Lower leg skin (tissue), 4 donors: ENCODE data around the gene TMEM81. TPM values are rescaled to one million over a fixed set of nuclear protein-coding genes. Genes with fewer than 3 reads are reported as not detected.

Source experiments
- DNase-seq, 2 donors: peaks; one replicate each; pipeline ENCODE4 v3.0.0-alpha.2; 2019; ENCODE audit warnings: low spot score in 2 of 2
- H3K4me3 ChIP-seq: fragments of 200-600 bp; sonication (generic); 2 replicates; pipeline ENCODE4 v1.5.1; 2017; ENCODE audit warnings: mild to moderate bottlenecking, low read depth; ENCODE audit not compliant: poor library complexity, severe bottlenecking
- POLR2A ChIP-seq, 2 donors: fragments of 450-650 bp; IDR thresholded peaks; one replicate each; pipeline ENCODE4 v1.6.1; 2016 to 2017; ENCODE audit warnings: antibody characterized with exemption in 2 of 2, mild to moderate bottlenecking in 1 of 2, moderate library complexity in 1 of 2
- WGBS, 2 donors: methylation state at CpG; one replicate each; pipeline ENCODE4 v1.1.5; 2018; 5-methylcytosine and 5-hydroxymethylcytosine counted together
- intact Hi-C: fragments of 100-400 bp; cut with DNase I; formaldehyde crosslinking; loops from one replicate; pipeline ENCODE4 v1.15.0; 2023; ENCODE audit warnings: low total_unique reads
- total RNA-seq, 4 donors: library from RNA; depleted of rRNA; stranded (reverse); fragments of >200 nt; gene quantifications; one replicate each; pipeline ENCODE4 v1.1.0, GENCODE V29; 2016
- TF ChIP-seq, protein P1 (sequence below), 3 donors: fragments of 450-650 bp; IDR thresholded peaks; one replicate each; pipeline ENCODE4 v1.5.1; 2016; ENCODE audit warnings: antibody characterized with exemption in 3 of 3, mild to moderate bottlenecking in 3 of 3, moderate library complexity in 2 of 3

The TMEM81 gene
- total RNA-seq, 4 donors from 2014 or later = 2.3 to 2.8 (median 2.6) TPM

DNA sequence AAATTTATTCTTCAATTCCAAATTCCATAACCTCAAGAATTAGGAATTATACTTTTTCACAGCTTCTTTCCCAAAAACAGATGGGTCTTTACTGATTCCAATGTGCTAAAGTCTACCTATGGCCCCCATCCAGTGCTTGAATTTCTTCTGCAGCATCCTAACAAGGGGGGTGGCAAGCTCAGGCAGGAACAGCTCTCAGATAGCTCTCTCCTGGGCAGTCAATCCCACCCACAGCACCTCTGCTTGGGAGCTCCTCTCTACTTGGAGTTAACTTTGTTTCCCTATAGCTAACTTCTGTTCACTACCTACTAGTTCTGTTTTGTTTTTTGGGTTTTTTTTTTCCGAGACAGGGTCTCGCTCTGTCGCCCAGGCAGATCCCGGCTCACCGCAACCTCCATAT, 25.5 kb upstream of the TMEM81 start:
- no peak for TF ChIP-seq POLR2A (IDR thresholded peaks at IDR 0.05)
- TF ChIP-seq, protein P1, sequence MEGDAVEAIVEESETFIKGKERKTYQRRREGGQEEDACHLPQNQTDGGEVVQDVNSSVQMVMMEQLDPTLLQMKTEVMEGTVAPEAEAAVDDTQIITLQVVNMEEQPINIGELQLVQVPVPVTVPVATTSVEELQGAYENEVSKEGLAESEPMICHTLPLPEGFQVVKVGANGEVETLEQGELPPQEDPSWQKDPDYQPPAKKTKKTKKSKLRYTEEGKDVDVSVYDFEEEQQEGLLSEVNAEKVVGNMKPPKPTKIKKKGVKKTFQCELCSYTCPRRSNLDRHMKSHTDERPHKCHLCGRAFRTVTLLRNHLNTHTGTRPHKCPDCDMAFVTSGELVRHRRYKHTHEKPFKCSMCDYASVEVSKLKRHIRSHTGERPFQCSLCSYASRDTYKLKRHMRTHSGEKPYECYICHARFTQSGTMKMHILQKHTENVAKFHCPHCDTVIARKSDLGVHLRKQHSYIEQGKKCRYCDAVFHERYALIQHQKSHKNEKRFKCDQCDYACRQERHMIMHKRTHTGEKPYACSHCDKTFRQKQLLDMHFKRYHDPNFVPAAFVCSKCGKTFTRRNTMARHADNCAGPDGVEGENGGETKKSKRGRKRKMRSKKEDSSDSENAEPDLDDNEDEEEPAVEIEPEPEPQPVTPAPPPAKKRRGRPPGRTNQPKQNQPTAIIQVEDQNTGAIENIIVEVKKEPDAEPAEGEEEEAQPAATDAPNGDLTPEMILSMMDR (IDR thresholded peaks at IDR 0.05) = no peak

DNA sequence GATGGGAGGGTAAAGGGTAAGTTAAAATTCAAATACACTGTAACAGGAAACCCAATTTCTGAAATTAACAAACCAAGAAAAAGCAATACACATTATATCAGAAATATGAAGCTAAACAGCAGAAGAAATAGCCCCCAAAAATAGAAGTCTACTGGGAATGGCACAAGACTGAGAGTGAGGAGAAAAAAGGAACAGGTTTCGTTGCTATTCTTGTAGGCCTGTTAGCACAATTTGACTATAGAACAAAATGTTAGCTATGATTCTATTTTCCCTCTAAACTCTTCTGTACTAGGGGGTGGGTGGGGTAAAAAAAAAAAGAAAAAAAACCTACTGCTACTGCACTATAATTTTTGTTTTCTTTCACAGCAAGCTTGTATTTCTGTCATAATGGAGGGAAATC, 25.0 kb upstream of the TMEM81 start:
- H3K4me3 ChIP-seq = no peak overlapping the region
- TF ChIP-seq POLR2A (IDR thresholded peaks at IDR 0.05) = no peak
- TF ChIP-seq, protein P1 (IDR thresholded peaks at IDR 0.05) = no peak
- intact Hi-C loops = no loop called here
- 93 to 94% methylated on average over 1 of the region's 1 CpG for WGBS, 2 donors
- no peak for DNase-seq

More for the DNA sequence above, 25.5 kb upstream of the TMEM81 start:
- no peak for DNase-seq
- intact Hi-C loops = no loop called here
- 85 to 97% methylated on average over 5 of the region's 5 CpGs for WGBS, 2 donors
- no peak overlapping the region for H3K4me3 ChIP-seq

DNA sequence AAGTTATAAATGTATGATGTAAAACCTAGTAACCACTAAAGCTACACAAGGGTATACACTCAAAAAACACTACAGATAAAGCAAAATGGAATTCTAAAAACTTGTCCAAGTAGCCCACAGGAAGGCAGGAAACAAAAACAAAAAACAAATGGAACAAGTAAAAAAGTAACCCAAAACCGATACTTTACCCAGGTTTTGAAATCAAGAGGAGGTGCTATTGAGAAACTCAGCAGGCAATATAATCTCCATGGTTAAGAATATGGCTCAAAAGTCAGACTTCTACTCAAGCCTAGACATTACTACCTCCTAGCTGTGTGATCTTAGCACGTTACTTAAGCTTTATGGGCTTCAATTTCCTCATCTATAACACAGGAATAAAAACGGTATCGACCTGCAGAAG, 24.2 kb upstream of the TMEM81 start:
- DNase-seq = no peak
- TF ChIP-seq, protein P1 (IDR thresholded peaks at IDR 0.05) = no peak
- no peak for TF ChIP-seq POLR2A (IDR thresholded peaks at IDR 0.05)
- no peak overlapping the region for H3K4me3 ChIP-seq
- intact Hi-C loops = no loop called here
- WGBS, 2 donors = 87 to 88% methylated on average over 4 of the region's 4 CpGs

- DNase-seq = no peak
- TF ChIP-seq, protein P1 (IDR thresholded peaks at IDR 0.05) = no peak
- no peak for TF ChIP-seq POLR2A (IDR thresholded peaks at IDR 0.05)
- 93 to 95% methylated on average over 4 of the region's 4 CpGs for WGBS, 2 donors
- H3K4me3 ChIP-seq = no peak overlapping the region
- intact Hi-C loops = no loop called here
Observed at GRCh38 chr1:205107327-205107726, 23.1 kb upstream of the TMEM81 start.

DNA sequence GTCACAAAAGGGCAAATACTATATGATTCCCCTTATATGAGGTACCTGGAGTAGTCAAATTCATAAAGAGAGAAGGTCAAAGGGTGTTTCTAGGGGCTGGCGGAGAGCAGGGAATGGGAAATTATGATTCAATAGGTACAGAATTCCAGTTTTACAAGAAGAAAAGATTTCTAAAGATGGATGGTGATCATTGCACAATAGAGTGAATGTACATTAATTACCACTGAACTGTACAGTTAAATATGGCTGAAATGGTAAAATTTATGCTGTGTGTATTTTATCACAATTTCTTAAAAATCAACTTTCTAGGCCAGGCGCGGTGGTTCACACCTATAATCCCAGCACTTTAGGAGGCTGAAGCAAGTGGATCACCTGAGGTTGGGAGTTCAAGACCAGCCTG, 18.1 kb upstream of the TMEM81 start:
- DNase-seq = no peak
- no peak for TF ChIP-seq POLR2A (IDR thresholded peaks at IDR 0.05)
- TF ChIP-seq, protein P1 (IDR thresholded peaks at IDR 0.05) = no peak
- no peak overlapping the region for H3K4me3 ChIP-seq
- WGBS, 2 donors = 97% methylated on average over 3 of the region's 3 CpGs
- intact Hi-C loops = no loop called here

DNA sequence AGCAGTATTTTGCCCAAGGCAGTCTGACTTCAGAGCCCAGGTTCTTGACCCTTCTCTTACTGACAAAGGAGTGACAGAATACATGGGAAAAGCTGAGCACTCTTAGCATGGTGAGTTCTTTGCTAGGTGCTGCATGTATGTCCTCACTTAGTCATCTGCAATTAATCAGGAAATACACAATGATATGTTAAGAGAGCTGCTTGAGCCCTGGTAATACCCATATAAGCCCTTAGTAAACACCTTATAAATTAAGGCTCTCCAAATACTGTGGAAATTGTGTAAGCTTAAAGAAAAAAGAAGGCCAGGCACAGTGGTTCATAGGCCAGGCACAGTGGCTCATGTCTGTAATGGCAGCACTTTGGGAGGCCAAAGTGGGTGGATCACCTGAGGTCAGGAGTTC, 14.0 kb upstream of the TMEM81 start:
- intact Hi-C loops = no loop called here
- TF ChIP-seq POLR2A (IDR thresholded peaks at IDR 0.05) = no peak
- TF ChIP-seq, protein P1 (IDR thresholded peaks at IDR 0.05) = no peak
- no peak for DNase-seq
- no peak overlapping the region for H3K4me3 ChIP-seq
